Loucy (cell line): ENCODE measurements around the gene ADAMTS13.
A peak's percentile ranks its signal among the peaks of the same experiment; 100 is the strongest.

Source experiments
- H2AFZ ChIP-seq: fragments of 200-600 bp; sonication (generic); 2 replicates; pipeline ENCODE4 v1.6.0; 2016; ENCODE audit warnings: antibody characterized with exemption, mild to moderate bottlenecking, low read length, moderate library complexity
- H3F3A ChIP-seq: fragments of 200-600 bp; 2 replicates; pipeline ENCODE4 v1.6.0; 2016; ENCODE audit warnings: antibody characterized with exemption, low read depth, mild to moderate bottlenecking
- H3K27me3 ChIP-seq: fragments of 200-600 bp; sonication (generic); 2 replicates; pipeline ENCODE4 v1.6.1; 2014; ENCODE audit warnings: low read length, mild to moderate bottlenecking; ENCODE audit not compliant: insufficient read depth, poor library complexity, severe bottlenecking
- H3K36me3 ChIP-seq: fragments of 200-600 bp; sonication (generic); 2 replicates; pipeline ENCODE4 v1.6.1; 2016; ENCODE audit warnings: low read length; ENCODE audit not compliant: insufficient read depth
- H3K4me1 ChIP-seq: fragments of 200-600 bp; sonication (generic); 2 replicates; pipeline ENCODE4 v1.5.1; 2014; ENCODE audit warnings: low read length, mild to moderate bottlenecking; ENCODE audit not compliant: insufficient read depth, poor library complexity, severe bottlenecking
- H3K4me2 ChIP-seq: fragments of 200-600 bp; sonication (generic); 2 replicates; pipeline ENCODE4 v1.6.0; 2014; ENCODE audit warnings: antibody characterized with exemption, low read length, low read depth, mild to moderate bottlenecking; ENCODE audit not compliant: poor library complexity, severe bottlenecking
- H3K4me3 ChIP-seq: fragments of 200-600 bp; sonication (generic); 2 replicates; pipeline ENCODE4 v1.5.1; 2014; ENCODE audit warnings: low read length, mild to moderate bottlenecking, mixed read lengths; ENCODE audit not compliant: poor library complexity, severe bottlenecking
- H3K79me2 ChIP-seq: fragments of 200-600 bp; sonication (generic); 2 replicates; pipeline ENCODE4 v1.6.1; 2014; ENCODE audit warnings: low read length; ENCODE audit not compliant: insufficient read depth
- H3K9ac ChIP-seq: fragments of 200-600 bp; sonication (generic); 2 replicates; pipeline ENCODE4 v1.6.0; 2014; ENCODE audit warnings: mild to moderate bottlenecking, low read depth, low read length, moderate library complexity; ENCODE audit not compliant: poor library complexity, severe bottlenecking
- H3K9me2 ChIP-seq: fragments of 200-600 bp; sonication (generic); replicated peaks from 2 replicates; pipeline ENCODE4 v1.6.1; 2016; ENCODE audit warnings: low read depth, low read length, mixed read lengths
- H3K9me3 ChIP-seq: fragments of 200-600 bp; sonication (generic); 2 replicates; pipeline ENCODE4 v1.6.1; 2014; ENCODE audit warnings: mild to moderate bottlenecking, antibody characterized with exemption, low read length, low read depth; ENCODE audit not compliant: insufficient read depth
- H4K20me1 ChIP-seq: fragments of 200-600 bp; sonication (generic); 2 replicates; pipeline ENCODE4 v1.6.0; 2014; ENCODE audit warnings: antibody characterized with exemption, low read length, mild to moderate bottlenecking; ENCODE audit not compliant: insufficient read depth, poor library complexity, severe bottlenecking
- CTCF ChIP-seq: fragments of 200-600 bp; sonication (generic); conservative IDR thresholded peaks from 2 replicates; pipeline ENCODE4 v1.5.1; 2014; ENCODE audit warnings: mild to moderate bottlenecking, antibody characterized with exemption, low read length
- EZH2phosphoT487 ChIP-seq: fragments of 200-600 bp; IDR thresholded peaks from 2 replicates; pipeline ENCODE4 v1.6.1; 2018; ENCODE audit warnings: antibody characterized with exemption, mild to moderate bottlenecking, moderate library complexity, borderline replicate concordance

The ADAMTS13 gene

GRCh38 chr9:133476036-133476931 lies 54.1 kb downstream of the ADAMTS13 start:
- no peaks in the 10 kb centered on the region for H3K36me3 ChIP-seq
- no peaks in the 10 kb centered on the region for H3K9me3 ChIP-seq
- H3K9ac ChIP-seq = peak overlapping the region; percentile 86
- peaks cover 15% of the 10 kb centered on the region for H3F3A ChIP-seq
- H3K9me2 ChIP-seq = no peaks in the 10 kb centered on the region
- no peaks in the 10 kb centered on the region for H4K20me1 ChIP-seq
- no peaks in the 10 kb centered on the region for H3K27me3 ChIP-seq
- H3K4me3 ChIP-seq = peak overlapping the region; percentile 13
- H2AFZ ChIP-seq = no peak overlapping the region
- peak overlapping the region; percentile 97 for H3K4me2 ChIP-seq
- H3K4me1 ChIP-seq = peaks cover 65% of the 10 kb centered on the region
- no peak for TF ChIP-seq CTCF
- TF ChIP-seq EZH2phosphoT487 = no peak
- H3K79me2 ChIP-seq = peaks cover 35% of the 10 kb centered on the region

- H2AFZ ChIP-seq = no peak overlapping the region
- peak overlapping the region; percentile 86 for H3K9ac ChIP-seq
- H3K36me3 ChIP-seq = no peaks in the 10 kb centered on the region
- no peaks in the 10 kb centered on the region for H3K9me2 ChIP-seq
- no peaks in the 10 kb centered on the region for H3K27me3 ChIP-seq
- H3K9me3 ChIP-seq = no peaks in the 10 kb centered on the region
- H3K79me2 ChIP-seq = peaks cover 35% of the 10 kb centered on the region
- peak overlapping the region; percentile 97 for H3K4me2 ChIP-seq
- H3K4me1 ChIP-seq = peaks cover 68% of the 10 kb centered on the region
- peak overlapping the region; percentile 13 for H3K4me3 ChIP-seq
- no peaks in the 10 kb centered on the region for H4K20me1 ChIP-seq
- H3F3A ChIP-seq = peaks cover 17% of the 10 kb centered on the region
- TF ChIP-seq CTCF (no peak), EZH2phosphoT487 (no peak)
Measured at GRCh38 chr9:133476941-133477340, 54.8 kb downstream of the ADAMTS13 start.

GRCh38 chr9:133477461-133477860 lies 55.3 kb downstream of the ADAMTS13 start:
- no peaks in the 10 kb centered on the region for H3K36me3 ChIP-seq
- no peaks in the 10 kb centered on the region for H3K9me3 ChIP-seq
- H3K4me2 ChIP-seq = peak overlapping the region; percentile 97
- H3K4me1 ChIP-seq = peaks cover 71% of the 10 kb centered on the region
- H3K9ac ChIP-seq = peak overlapping the region; percentile 86
- H3K4me3 ChIP-seq = peak overlapping the region; percentile 81
- peaks cover 17% of the 10 kb centered on the region for H3F3A ChIP-seq
- H4K20me1 ChIP-seq = no peaks in the 10 kb centered on the region
- H3K27me3 ChIP-seq = no peaks in the 10 kb centered on the region
- no peaks in the 10 kb centered on the region for H3K9me2 ChIP-seq
- TF ChIP-seq EZH2phosphoT487 (no peak), CTCF (no peak)
- H3K79me2 ChIP-seq = peaks cover 35% of the 10 kb centered on the region
- H2AFZ ChIP-seq = no peak overlapping the region
